Gastroesophageal sphincter (tissue), 3 donors: ENCODE results near the gene LONP2.

Source experiments
- CTCF ChIP-seq, 4 experiments: fragments of 200-600 bp in 2 of 4; fragments of 450-650 bp in 2 of 4; sonication (generic) in 1 of 4; IDR thresholded peaks; one replicate each; pipeline ENCODE4 v1.5.1; 2017 to 2019; ENCODE audit warnings: antibody characterized with exemption in 4 of 4, mild to moderate bottlenecking in 2 of 4, moderate library complexity in 2 of 4
- EP300 ChIP-seq: sonication (generic); formaldehyde crosslinking; IDR thresholded peaks from one replicate; pipeline ENCODE4 v1.6.1; 2017; ENCODE audit warnings: antibody characterized with exemption, mild to moderate bottlenecking
- POLR2A ChIP-seq, 2 donors: fragments of 450-650 bp; IDR thresholded peaks; one replicate each; pipeline ENCODE4 v1.6.1; 2017; ENCODE audit warnings: antibody characterized with exemption in 2 of 2, mild to moderate bottlenecking in 2 of 2, moderate library complexity in 1 of 2

- TF ChIP-seq POLR2A (IDR thresholded peaks at IDR 0.05): no peak
- TF ChIP-seq CTCF (IDR thresholded peaks at IDR 0.05): no peak
- TF ChIP-seq EP300: no peak
Observed at GRCh38 chr16:48262631-48263030, 18.5 kb downstream of the LONP2 start.
